Spleen (tissue), 3 donors: ENCODE measurements around the gene TBXAS1.

Source experiments
- POLR2A ChIP-seq, 3 donors: fragments of 450-650 bp; IDR thresholded peaks; one replicate each; pipeline ENCODE4 v1.5.1; 2017; ENCODE audit warnings: antibody characterized with exemption in 3 of 3, mild to moderate bottlenecking in 1 of 3
- POLR2AphosphoS5 ChIP-seq, 3 donors: sonication (generic); formaldehyde crosslinking; IDR thresholded peaks; one replicate each; pipeline ENCODE4 v1.5.1; 2017; ENCODE audit warnings: antibody characterized with exemption in 3 of 3

DNA sequence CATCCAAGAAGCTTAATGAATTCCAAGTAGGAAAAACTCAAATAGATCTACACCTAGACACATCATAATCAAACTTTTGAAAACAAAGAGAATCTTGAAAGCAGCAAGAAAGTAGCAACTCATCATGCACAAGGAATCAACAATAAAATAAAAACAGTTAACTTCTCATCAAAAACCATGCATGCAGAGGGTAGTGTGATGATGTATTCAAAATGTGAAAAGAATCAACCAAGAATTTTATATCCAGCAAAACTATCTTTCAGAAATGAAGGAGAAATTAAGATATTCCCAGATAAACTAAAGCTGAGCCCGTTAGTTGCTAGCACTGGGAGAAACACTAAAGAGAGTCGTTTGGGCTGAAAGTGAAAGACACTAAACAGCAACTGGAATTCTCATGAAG, 238.0 kb downstream of the TBXAS1 start:
- no peak for TF ChIP-seq POLR2A (IDR thresholded peaks at IDR 0.05)
- no peak for TF ChIP-seq POLR2AphosphoS5 (IDR thresholded peaks at IDR 0.05)
